GM12878 (cell line): ENCODE measurements around the gene PTPN5. TPM values are rescaled to one million over a fixed set of nuclear protein-coding genes. Genes with fewer than 3 reads are reported as not detected.

Experiments
- CTCF ChIP-seq, 3 experiments: IDR thresholded peaks in 2 of 3; conservative IDR thresholded peaks in 1 of 3; 2 replicates each; pipeline ENCODE4 v1.5.1; 2011; ENCODE audit warnings: low read depth in 3 of 3, low read length in 3 of 3, mild to moderate bottlenecking in 3 of 3, control low read depth in 2 of 3, moderate library complexity in 2 of 3, inconsistent platforms in 1 of 3, mixed read lengths in 1 of 3; ENCODE audit not compliant: control insufficient read depth in 2 of 3, insufficient read depth in 1 of 3; ENCODE audit errors: extremely low read depth in 1 of 3
- HDAC2 ChIP-seq: fragments of 200-600 bp; sonication (generic); IDR thresholded peaks from 2 replicates; pipeline ENCODE4 v1.6.1; 2017
- HSF1 ChIP-seq: fragments of 150-350 bp; IDR thresholded peaks from 2 replicates; pipeline ENCODE4 v1.6.1; 2014; ENCODE audit warnings: mild to moderate bottlenecking, low read depth, low read length
- IRF5 ChIP-seq: fragments of 450-650 bp; IDR thresholded peaks from 2 replicates; pipeline ENCODE4 v1.6.1; 2017; ENCODE audit warnings: borderline replicate concordance
- NFIC ChIP-seq: IDR thresholded peaks from 2 replicates; pipeline ENCODE4 v1.6.1; 2012; ENCODE audit warnings: low read depth, mild to moderate bottlenecking, inconsistent platforms, low read length, moderate library complexity
- NKRF ChIP-seq: fragments of 450-650 bp; conservative IDR thresholded peaks from 2 replicates; pipeline ENCODE4 v1.6.1; 2017; ENCODE audit warnings: mild to moderate bottlenecking, moderate library complexity
- RUNX3 ChIP-seq: IDR thresholded peaks from 2 replicates; pipeline ENCODE4 v1.6.1; 2012; ENCODE audit warnings: low read length, inconsistent platforms
- SREBF2 ChIP-seq: IDR thresholded peaks from 2 replicates; pipeline ENCODE4 v1.6.1; 2012; ENCODE audit warnings: mild to moderate bottlenecking, low read length
- STAT1 ChIP-seq: fragments of 450-650 bp; conservative IDR thresholded peaks from 2 replicates; pipeline ENCODE4 v1.6.1; 2014; ENCODE audit warnings: antibody characterized with exemption, mild to moderate bottlenecking
- polyA plus RNA-seq, 11 experiments: library from polyadenylated mRNA; depleted of rRNA in 4 of 11; unstranded in 6 of 11; stranded (reverse) in 5 of 11; fragments of >200 nt; fragmentation: Nextera tagmentation in 4 of 11; fragmentation: Illumina TruSeq in 1 of 11; extraction: Ambion mirVana in 4 of 11; extraction: Trizol in 1 of 11; gene quantifications; 1 replicate in 1 of 11; 2 replicates in 10 of 11; pipeline versions ENCODE4 v1.2.1 to v1.2.3, GENCODE V29; 2011 to 2016; ENCODE audit warnings: inconsistent platforms in 2 of 11, missing spikeins in 2 of 11, low read depth in 1 of 11
- total RNA-seq, 4 experiments: library from RNA; depleted of rRNA in 3 of 4; stranded (reverse); fragments of >200 nt in 3 of 4; fragmentation: Illumina TruSeq in 1 of 4; extraction: Trizol in 1 of 4; gene quantifications; 2 replicates each; pipeline versions ENCODE4 v1.2.1 to v1.2.3, GENCODE V29; 2013 to 2021

The PTPN5 gene
- total and polyA plus RNA-seq, 10 of the 15 experiments (the other 5 are each of a cell fraction or from before 2014, with no cell fraction given): 0.04 to 0.06 (median 0.05) TPM; not detected in 7

- no peak for TF ChIP-seq NKRF
- no peak for TF ChIP-seq CTCF (IDR thresholded peaks at IDR 0.05 in 2 of 3, conservative IDR thresholded peaks at IDR 0.05 in 1 of 3; ENCODE audit: control insufficient read depth in 2 of 3, extremely low read depth in 1 of 3, insufficient read depth in 1 of 3, low read depth in 3 of 3, low read length in 3 of 3)
- no peak for TF ChIP-seq STAT1
- TF ChIP-seq HDAC2: no peak
- no peak for TF ChIP-seq NFIC
- TF ChIP-seq HSF1: no peak
- TF ChIP-seq IRF5: no peak
- no peak for TF ChIP-seq SREBF2
- TF ChIP-seq RUNX3: no peak
These were observed 91.2 kb downstream of the PTPN5 start (continued) for GRCh38 chr11:18700375-18700774.
